HG03432 (cell line): Measurements from ENCODE around the gene SUGP1.
"Not testable (repeated sequence)": the region's sequence is repeated elsewhere in the genome, so short reads cannot be mapped to it uniquely, and the experiment has no call there.

Source experiments
- ATAC-seq: cut with Tn5 transposase; IDR thresholded peaks from one replicate; pipeline ENCODE4 v1.9.1; 2021; ENCODE audit warnings: mild to moderate bottlenecking, moderate library complexity; ENCODE audit not compliant: unreplicated experiment

The SUGP1 gene

DNA sequence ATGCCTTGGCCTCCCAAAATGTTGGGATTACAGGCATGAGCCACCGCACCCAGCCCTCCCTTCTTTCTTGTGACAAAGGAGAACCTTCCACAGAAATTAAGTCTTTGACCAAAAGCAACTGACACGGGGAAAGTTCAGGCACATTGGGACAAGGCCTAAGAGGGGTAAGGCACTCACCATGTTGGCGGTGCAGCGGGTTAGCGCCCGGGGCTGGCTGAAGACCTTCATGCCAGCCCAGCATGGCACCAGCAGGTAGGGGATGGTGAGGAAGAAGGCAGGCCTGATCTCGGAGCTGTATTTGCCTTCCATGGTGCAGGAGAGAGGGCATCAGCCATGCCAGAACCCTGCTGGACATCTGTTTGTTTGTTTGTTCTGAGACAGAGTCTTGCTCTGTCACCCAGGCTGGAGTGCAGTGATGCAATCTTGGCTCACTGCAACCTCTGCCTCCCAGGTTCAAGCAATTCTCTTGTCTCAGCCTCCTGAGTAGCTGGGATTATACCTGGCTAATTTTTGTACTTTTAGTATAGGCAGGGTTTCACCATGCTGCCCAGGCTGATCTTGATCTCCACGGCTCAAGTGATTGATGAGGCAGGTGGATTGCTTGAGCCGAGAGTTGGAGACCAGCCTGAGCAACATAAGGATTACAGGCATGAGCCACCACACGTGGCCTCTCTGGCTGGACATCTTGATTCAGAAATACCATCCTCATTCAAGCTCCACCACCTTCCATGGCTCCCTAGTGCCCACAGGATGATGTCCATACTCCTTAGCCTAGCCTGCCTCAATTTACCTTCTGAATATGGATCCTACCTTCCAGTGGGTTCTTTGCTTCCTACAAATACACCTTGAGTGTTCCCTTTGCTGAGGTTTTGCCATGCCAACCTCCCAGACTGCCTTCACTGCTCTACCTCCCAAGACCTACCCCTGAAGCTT, 51.6 kb downstream of the SUGP1 start:
- no peak for ATAC-seq

DNA sequence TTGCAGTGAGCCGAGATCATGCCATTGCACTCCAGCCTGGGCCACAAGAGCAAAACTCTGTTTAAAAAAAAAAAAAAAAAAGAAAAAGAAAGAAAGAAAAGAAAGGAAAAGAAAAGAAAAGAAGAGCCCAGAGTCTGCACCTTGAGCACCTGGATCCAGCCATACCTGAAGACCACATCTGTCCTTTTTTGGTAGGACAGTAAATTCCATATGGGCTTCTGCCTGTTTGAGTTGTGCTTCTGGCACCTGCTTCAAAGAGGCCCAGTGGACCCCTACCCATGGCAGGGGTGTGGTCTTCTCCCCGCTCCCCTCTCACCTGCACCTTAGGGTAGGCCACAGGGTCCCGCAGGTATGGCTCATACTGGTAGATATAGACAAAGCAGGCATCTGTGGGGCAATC, 53.0 kb downstream of the SUGP1 start:
- no peak for ATAC-seq

DNA sequence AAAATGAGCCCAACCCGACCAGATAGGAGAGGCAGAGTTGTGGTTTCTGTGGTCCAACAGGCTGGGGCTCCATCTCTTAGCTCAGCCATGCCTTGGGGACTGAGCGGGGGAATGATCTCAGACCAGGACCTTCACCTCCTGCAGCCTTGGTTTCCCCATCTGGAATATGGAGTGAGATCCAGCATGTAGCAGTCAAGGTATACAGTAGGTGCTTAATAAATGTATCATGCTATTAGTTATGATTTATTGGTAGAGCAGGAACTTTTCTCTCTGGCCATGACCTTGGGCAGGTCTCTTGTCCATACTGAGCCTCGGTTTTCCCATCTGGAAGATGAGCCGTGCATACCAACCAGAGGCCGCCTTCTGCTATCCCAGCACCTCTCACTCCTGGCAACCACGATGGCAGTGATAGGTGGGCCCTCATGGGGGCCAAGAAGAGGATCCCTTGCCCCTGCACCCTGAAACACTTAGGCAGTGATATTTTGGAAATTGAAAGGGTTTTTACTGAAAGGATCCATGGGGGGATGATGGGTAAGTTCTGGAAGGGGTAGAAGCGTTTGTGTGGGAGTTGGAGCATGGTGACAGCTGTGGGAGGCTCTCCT, 56.3 kb downstream of the SUGP1 start:
- ATAC-seq = no peak

DNA sequence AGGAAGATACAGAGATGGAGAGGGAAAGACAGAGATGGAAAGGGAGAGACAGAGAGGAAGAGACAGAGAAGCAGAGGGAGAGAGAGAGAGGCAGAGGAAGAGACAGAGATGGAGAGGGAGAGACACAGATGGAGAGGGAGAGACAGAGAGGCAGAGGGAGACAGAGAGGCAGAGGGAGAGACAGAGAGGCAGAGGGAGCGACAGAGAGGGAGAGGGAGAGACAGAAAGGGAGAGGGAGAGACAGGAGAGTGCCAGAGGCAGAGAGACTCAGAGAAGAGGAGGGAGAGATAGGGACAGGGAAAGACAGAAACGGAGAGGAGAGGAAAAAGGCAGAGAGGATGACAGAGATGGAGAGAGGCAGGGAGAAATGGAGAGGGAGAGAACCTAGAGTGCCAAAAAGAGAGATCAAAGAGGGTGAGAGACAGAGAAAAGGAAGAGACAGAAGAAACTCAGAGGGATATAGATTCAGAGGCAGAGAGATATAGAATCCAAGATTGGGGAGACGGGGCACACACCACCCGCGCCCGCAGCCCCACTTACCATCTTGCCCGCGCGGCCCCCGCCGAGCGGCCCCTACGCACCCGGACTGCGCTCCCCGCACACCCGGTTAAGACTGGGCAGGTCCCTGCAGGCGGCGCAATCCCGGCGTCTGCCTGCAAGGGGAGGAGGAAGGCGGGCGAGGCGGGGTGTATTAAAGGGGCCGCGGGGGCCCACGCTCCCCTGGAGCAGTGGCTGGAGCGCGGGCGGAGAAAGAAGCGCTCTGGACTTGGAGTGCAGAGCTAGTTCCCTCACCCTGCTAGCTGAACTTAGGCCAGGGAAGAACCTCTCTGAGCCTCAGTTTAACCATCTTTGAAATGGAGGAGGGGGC, 57.9 kb downstream of the SUGP1 start:
- no peak for ATAC-seq

DNA sequence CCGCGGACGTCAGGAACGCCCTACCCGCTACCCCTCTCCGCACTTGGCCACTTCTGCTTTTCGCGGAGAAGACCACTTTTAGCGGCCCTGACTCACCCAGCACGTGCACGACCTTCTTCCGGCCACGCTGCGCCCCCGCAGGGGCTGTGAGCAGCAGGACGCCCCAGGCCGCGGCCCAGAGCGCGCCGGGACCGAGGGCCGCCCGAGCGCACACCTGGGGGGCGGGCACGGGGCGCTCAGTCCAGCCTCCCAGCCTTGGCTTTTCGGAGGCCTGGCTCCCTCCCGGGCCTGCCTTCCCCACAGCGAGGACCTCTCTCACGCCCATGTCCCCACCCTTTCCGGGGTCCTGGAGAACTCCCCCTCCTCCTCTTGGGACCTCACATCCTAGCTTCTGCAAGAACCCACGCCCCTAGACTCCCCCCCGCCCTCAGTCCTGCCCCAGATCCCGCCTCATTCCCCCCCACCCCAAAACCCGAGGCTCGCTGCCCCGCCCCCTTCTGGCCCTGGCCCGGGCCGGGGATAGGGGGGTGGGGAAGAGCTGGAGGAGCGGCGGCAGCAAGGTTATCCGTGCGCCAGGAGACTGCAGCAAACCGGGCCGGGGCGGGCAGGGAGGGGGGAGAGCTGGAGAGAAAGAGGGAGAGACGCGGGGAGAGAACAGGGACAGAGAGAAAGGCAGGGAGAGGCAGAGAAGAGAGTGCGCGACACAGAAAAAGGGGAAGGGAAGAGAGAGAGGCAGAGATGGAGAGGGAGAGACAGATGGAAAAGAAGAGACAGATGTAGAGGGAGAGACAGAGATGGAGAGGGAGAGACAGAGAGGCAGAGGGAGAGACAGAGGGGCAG, 58.7 kb downstream of the SUGP1 start:
- ATAC-seq = no peak

DNA sequence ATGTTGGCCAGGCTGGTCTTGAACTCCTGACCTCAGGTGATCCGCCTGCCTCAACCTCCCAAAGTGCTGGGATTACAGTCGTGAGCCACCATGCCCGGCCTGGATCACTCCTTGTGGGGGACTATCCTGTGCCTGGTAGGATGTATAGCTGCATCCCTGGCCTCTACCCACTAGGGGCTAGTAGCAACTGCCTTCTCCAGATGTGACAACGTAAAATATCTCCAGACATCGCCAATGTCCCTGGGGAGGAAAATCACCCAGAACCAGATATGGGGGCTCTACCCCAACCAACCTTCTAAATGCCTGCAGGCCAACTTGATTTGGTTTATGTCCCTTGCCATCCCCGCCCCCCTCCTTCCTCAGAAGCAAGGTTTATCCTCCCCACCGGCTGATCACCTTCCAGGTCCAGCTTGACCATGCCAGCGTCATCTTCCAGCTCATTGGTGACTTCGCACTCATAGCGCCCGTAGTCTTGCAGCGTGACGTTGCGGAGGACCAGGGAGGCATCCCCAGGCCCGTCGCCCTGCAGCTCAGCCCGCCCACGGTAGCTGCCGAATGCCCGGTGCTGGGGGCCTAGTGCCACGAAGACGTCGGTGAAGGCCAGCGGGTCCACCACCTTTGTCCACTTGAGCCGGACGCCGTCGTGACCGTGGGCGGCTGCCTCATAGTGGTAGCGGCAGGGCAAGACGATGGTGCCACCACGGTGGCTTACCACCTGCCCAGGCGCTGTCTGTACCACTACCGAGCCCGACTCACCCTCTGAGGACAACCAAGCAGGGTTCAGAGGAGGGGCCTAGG, 59.7 kb downstream of the SUGP1 start:
- ATAC-seq = no peak

DNA sequence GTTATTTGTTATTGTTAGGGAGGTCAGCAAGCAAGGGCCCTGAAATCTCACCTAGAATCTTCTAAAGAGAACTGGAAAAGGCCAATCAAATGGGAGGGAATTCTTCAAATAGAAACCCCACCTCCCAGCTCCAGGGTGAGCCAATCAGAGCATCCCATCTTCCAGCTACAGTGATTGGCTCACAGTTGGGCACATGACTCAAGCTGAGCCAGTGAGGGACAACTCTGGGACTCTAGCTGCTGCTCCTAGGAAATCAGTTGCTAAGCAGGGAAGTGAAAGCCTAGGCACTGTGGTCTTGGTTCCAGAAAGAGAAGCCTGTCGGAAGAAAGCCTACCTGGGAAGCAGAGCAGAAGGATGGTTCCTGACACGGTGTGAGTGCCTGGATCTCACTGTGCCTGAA, 60.6 kb downstream of the SUGP1 start:
- ATAC-seq = no peak

DNA sequence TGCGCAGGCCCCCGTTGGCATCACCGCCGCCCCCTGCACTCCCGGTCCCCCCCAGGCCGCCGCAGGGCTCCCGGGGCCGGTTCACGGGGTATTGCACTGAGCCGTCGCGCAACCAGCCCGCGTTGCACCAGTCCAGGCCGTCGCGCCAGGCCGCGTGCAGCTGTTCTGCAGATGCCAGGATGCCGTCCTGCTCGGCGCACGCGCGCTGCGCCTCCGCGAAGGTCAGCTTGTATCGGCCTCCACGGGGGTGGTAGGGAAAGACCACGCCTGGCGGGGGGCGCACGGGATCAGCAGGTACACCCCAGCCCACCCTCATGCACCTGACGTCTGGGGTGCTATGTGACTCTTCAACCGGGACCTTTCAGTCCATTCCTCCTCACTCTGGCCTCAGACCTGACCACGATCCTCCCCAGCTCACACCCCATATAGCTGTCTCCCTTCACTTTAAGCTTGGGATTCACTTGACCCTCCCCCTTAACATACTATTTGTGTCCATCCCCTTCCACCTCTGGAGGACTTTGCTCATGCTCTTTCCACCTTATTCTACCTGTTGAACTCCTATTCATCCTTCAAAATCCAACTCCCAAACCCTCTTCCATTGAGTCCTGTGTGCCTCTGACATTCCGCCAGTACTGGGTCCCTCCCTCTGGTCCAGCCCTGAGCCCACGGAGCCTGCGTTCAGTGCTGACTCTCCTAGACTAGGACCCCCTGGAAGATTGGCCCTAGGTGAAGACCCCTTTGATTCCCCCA, 61.5 kb downstream of the SUGP1 start:
- no peak for ATAC-seq

DNA sequence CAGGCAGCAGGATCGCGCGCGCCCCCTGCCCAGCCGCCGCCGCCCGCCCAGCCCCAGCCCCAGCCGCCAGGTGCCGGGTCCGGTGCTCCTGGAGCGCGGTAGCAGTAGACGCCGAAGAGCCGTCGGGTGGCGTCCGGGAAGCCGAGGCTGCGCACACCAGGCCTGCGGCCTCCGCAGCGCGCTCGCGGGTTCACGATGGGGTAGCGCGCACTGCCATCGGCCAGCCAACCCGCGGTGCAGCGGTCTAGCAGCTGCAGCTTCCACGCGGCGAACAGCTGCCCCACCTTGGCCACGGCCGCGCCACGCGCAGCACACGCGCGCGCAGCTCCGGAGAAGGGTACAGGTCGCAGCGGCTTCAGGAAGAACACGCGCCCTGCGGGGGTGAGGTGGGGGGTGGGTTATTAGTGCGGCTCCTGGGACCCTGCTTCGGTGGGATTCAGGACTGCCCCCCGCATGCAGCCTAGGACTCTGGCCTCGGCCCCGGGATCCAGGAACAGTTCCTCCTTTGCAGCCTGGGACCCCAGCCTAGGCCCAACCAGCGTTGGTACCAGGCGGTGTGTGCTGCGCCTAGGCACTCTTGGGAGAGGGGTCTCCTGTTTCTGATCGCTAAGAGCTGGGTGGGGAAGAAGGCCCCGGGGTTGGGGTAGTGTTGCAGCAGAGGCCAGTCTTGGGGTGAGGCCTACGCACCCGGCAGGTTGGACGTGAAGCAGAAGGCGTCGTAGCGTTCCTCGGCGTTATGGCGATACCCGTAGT, 62.3 kb downstream of the SUGP1 start:
- ATAC-seq = no peak

DNA sequence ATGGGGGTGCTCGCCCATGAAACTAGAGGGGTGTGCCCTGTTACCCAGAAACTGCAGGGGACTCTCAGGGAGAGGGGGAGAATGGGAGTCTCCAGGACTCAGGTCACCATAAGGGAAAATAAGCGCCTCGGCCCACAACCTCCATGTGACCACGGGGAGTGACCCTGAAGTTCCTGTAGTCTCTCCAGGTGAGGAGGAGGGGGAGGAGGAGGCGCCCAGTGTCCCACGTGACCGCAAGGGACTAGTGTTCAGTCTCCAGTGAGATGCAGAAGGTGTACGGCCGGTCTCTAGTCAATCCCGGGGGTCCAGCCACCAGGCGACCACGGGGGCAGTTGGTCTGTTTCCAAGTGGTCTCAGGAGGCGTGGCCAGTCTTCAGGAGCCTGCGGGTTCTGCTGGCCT, 63.2 kb downstream of the SUGP1 start:
- ATAC-seq = no peak

DNA sequence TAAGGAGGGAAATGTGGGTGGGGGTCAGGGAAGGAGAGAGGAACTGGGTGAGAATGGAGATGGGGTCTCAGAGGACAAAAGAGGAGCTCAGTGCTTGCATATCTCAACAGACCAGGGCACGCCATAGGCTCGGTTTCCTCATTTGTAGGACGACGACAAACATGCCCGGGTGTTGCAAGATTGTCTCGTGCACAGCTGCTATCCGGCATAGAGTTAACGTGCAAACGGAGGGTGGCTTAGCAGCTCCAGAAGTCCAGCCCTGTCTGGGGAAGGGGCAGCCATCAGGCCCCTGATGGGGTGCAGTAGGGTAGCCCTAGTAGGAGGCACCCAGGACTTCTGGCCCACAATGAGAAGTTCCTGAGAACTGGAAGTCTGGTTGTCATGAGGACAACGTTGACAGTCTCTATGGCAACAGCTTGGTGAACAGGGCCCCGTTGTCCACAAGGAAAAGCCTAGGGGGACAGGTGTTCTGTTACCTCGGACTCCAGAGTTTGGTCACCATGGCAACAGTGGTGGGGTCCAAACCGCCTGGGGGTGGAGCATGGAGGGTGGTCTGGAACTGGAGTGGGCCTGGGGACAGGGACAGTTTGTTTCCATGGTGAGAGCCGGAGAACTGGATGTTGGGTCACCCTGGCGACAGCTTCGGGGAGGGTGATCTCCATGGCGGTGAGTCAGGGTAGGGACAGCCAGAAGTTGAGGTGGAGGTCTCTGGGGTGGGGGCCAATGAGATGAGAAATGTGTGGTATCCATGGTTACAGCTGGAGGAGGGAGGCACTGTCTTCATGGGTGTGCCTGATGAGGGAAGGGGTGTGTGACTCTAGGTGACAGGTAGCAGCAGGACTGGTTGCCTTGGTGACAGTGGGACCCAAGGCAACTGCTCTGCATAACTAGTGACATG, 64.0 kb downstream of the SUGP1 start:
- no peak for ATAC-seq

DNA sequence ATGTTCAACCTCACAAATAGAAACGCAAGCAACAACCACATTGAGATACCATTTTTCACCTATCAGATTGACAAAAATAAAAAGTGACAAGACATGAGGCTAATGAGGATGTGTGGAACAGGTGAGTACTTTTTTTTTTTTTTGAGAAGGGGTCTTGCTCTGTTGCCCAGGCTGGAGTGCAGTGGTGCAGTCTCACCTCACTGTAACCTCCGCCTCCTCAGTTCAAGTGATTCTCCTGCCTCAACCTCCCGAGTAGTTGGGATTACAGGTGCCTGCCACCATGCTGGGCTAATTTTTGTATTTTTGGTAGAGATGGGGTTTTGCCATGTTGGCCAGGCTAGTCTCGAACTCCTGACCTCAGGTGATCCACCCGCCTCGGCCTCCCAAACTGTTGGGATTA, 66.9 kb downstream of the SUGP1 start:
- not testable (repeated sequence) for ATAC-seq

DNA sequence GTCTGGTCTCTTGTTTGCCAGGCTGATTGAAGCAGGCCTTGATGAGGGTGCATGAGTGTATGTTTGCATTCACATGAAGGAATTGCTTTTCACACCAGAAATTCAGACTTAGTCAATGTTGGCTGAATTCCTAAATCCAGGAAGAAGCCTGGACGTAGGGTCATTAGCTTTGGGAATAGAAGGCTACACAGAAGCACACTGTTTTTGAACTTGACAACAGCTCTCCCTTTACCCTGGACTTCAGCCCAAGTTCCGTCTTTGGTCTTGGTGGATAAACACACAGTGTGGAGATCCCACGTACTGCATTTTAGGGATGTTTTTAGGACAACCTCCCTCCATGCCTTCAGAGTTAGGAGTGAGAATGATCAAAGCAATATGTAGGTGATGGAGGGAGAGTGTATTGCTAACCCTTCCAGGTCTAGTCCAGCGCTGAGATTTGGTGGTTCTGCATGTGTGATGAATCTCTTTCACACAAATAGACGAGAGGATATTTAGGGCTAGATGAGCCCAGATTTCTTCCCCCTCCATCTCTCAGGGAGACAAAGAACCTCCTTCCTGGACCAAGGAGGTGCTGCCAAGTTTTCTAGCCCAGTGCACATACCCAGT, 70.0 kb downstream of the SUGP1 start:
- no peak for ATAC-seq

DNA sequence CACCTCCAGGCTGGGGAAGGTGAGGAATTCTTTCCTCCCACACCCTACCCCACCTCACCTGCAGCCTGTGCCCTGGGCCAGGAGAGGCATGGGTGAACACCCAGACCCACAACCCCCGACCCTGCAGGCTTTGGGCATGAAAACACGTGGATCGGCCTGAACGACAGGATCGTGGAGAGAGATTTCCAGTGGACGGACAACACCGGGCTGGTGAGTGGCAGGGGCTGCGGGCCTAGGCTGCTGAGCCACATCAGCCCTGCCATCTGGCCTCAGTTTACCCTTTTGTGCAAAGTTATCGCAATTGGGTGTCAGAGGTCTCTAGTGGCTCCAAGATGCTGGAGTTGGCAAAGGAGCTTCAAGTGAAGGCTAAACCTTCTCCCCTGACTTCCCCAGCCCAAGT, 79.8 kb downstream of the SUGP1 start:
- ATAC-seq = no peak

DNA sequence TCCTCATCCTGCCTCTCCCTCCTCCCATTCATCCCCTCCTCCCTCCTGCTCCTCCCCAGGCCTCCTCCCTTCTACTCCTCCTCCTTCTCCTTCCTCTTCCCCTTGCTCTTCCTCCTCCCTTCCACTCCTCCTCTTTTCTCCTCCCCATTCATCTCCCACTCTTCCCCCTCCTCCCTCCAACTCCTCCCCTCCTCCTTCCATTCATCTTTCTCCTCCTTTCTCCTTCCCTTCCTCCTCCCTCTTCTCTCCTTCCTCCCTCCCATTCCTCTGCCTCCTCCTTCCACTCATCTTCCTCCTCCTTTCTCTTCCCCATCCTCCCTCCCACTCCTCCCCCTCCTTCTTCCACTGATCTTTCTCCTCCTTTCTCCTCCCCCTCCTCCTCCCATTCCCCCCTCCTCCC, 80.6 kb downstream of the SUGP1 start:
- no peak for ATAC-seq

DNA sequence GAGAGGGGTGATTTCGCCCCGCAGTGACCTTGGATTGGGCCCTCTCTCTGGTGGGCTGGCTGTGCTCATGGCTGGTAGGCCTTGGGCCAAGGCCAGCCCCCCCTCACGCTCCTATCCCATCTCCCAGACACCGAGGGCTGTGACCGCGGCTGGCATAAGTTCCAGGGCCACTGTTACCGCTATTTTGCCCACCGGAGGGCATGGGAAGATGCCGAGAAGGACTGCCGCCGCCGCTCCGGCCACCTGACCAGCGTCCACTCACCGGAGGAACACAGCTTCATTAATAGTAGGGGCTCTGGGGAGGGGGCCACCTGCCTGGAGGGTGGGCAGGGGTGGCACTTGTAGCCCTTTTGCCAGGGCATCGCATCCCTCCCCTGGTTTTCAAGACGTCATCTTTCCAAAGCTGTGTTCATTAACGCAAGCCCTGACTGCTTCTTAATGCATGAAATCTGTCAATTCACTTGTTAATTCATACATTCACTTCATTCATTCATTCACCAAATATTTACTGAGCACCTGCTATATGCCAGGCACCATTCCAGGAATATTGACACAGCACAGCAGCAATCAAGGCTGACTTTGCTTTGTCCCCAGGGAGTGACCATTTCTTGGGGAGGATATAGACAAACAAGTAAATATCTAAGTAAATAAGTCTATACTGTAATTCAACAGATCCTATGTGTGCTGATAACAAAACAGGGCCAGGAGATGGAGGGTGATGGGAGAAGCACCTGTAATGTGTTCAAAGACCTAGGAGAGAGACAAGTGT, 82.0 kb downstream of the SUGP1 start:
- no peak for ATAC-seq
